ENCODE data around the gene NSUN6. TPM values are rescaled to one million over a fixed set of nuclear protein-coding genes. Genes with fewer than 3 reads are reported as not detected.

The NSUN6 gene
- total RNA-seq, 1 experiment from 2014 or later = 15.1 TPM

GRCh38 chr10:18566177-18566576 is 85.2 kb downstream of the NSUN6 start:
- ChIA-PET POLR2A (no interaction called here), CTCF (no interaction called here)
- ATAC-seq = no peak
- no peak overlapping the region for H3K4me3 Mint-ChIP-seq
- no peak overlapping the region for H3K27ac Mint-ChIP-seq
- no peaks in the 10 kb centered on the region for H3K4me1 Mint-ChIP-seq
- no peaks in the 10 kb centered on the region for H3K27me3 Mint-ChIP-seq (ENCODE audit: low read depth)
- peak; percentile 81 for TF ChIP-seq PRDM15 (CRISPR knock-in tag; IDR thresholded peaks at IDR 0.05)
- no peak for TF ChIP-seq MYBL2 (CRISPR knock-in tag; IDR thresholded peaks at IDR 0.05)
- no peaks in the 10 kb centered on the region for H3K9me3 Mint-ChIP-seq
- DNase-seq (ENCODE audit: low spot score) = no peak
- no peaks in the 10 kb centered on the region for H3K36me3 Mint-ChIP-seq

- ChIA-PET CTCF (no interaction called here), POLR2A (no interaction called here)
- Mint-ChIP-seq H3K4me3 (no peak overlapping the region), H3K27me3 (ENCODE audit: low read depth) (no peaks in the 10 kb centered on the region), H3K4me1 (no peaks in the 10 kb centered on the region), H3K27ac (no peak overlapping the region), H3K9me3 (no peaks in the 10 kb centered on the region), H3K36me3 (no peaks in the 10 kb centered on the region)
- DNase-seq (ENCODE audit: low spot score) (no peak), ATAC-seq (no peak)
- no peak for TF ChIP-seq ETV6 (CRISPR knock-in tag; IDR thresholded peaks at IDR 0.05)
- TF ChIP-seq OVOL2 (CRISPR knock-in tag; IDR thresholded peaks at IDR 0.05; ENCODE audit: borderline replicate concordance) = no peak
- no peak for TF ChIP-seq MLX (CRISPR knock-in tag; IDR thresholded peaks at IDR 0.05)
- no peak for TF ChIP-seq MAX (CRISPR knock-in tag; IDR thresholded peaks at IDR 0.05)
- TF ChIP-seq ZNF219 (CRISPR knock-in tag; IDR thresholded peaks at IDR 0.05; ENCODE audit: borderline replicate concordance) = no peak
- TF ChIP-seq GABPB1 (CRISPR knock-in tag; IDR thresholded peaks at IDR 0.05) = no peak
- TF ChIP-seq CBFB (CRISPR knock-in tag; IDR thresholded peaks at IDR 0.05; ENCODE audit: low read depth) = no peak
- TF ChIP-seq GTF2I (CRISPR knock-in tag; conservative IDR thresholded peaks at IDR 0.05) = no peak
Observed at GRCh38 chr10:18565006-18565405, 86.4 kb downstream of the NSUN6 start.

- H3K4me3 Mint-ChIP-seq = no peak overlapping the region
- CTCF ChIA-PET = no interaction called here
- H3K27ac Mint-ChIP-seq = no peak overlapping the region
- peak; percentile 44 for TF ChIP-seq PRDM15 (CRISPR knock-in tag; IDR thresholded peaks at IDR 0.05)
- TF ChIP-seq MLX (CRISPR knock-in tag; IDR thresholded peaks at IDR 0.05) = no peak
- H3K4me1 Mint-ChIP-seq = no peaks in the 10 kb centered on the region
- H3K27me3 Mint-ChIP-seq (ENCODE audit: low read depth) = no peaks in the 10 kb centered on the region
- ATAC-seq = no peak
- DNase-seq (ENCODE audit: low spot score) = no peak
- H3K36me3 Mint-ChIP-seq = no peaks in the 10 kb centered on the region
- no peaks in the 10 kb centered on the region for H3K9me3 Mint-ChIP-seq
- POLR2A ChIA-PET = no interaction called here
Observed at GRCh38 chr10:18563003-18563726, 88.2 kb downstream of the NSUN6 start.

Measured in WTC11 (cell line).